Ascending aorta (tissue), 2 donors: ENCODE results near the gene N4BP2. TPM values are rescaled to one million over a fixed set of nuclear protein-coding genes. Genes with fewer than 3 reads are reported as not detected.
A peak's percentile ranks its signal among the peaks of the same experiment; 100 is the strongest.

Experiments used
- DNase-seq, 2 donors: peaks; one replicate each; pipeline ENCODE4 v3.0.0-alpha.2; 2019; ENCODE audit warnings: low spot score in 2 of 2
- H3K27ac ChIP-seq, 2 donors: fragments of 200-600 bp; sonication (generic); one replicate each; pipeline ENCODE4 v1.5.1; 2016 to 2017; ENCODE audit warnings: mild to moderate bottlenecking in 1 of 2
- H3K27me3 ChIP-seq: fragments of 200-600 bp; sonication (generic); one replicate; pipeline ENCODE4 v1.5.1; 2017
- H3K36me3 ChIP-seq, 2 donors: fragments of 200-600 bp; sonication (generic); one replicate each; pipeline ENCODE4 v1.5.1; 2016
- H3K4me1 ChIP-seq, 2 donors: fragments of 200-600 bp; sonication (generic); one replicate each; pipeline ENCODE4 v1.5.1; 2016 to 2017; ENCODE audit warnings: mild to moderate bottlenecking in 1 of 2
- H3K4me3 ChIP-seq, 2 donors: fragments of 200-600 bp; sonication (generic); one replicate each; pipeline ENCODE4 v1.5.1; 2016 to 2017; ENCODE audit warnings: mild to moderate bottlenecking in 1 of 2
- H3K9me3 ChIP-seq, 2 donors: fragments of 200-600 bp; sonication (generic); one replicate each; pipeline ENCODE4 v1.5.1; 2016
- intact Hi-C: fragments of 100-400 bp; cut with DNase I; formaldehyde crosslinking; loops from one replicate; pipeline ENCODE4 v1.15.1; 2023
- total RNA-seq: library from RNA; depleted of rRNA; stranded (reverse); fragments of >200 nt; gene quantifications from one replicate; pipeline ENCODE4 v1.1.0, GENCODE V29; 2016
- TF ChIP-seq, protein P1 (sequence below), 3 experiments: fragments of 200-600 bp in 2 of 3; fragments of 450-650 bp in 1 of 3; sonication (generic) in 2 of 3; IDR thresholded peaks; one replicate each; pipeline ENCODE4 v1.5.1; 2016 to 2019; ENCODE audit warnings: antibody characterized with exemption in 3 of 3, mild to moderate bottlenecking in 1 of 3, moderate library complexity in 1 of 3

Gene N4BP2
- total RNA-seq, 1 donor from 2014 or later = 0.53 TPM

- no peaks in the 10 kb centered on the region for H3K9me3 ChIP-seq
- intact Hi-C loops = no loop called here
- no peak for DNase-seq
These were observed 23.0 kb upstream of the N4BP2 start for GRCh38 chr4:40033613-40034012.

DNA sequence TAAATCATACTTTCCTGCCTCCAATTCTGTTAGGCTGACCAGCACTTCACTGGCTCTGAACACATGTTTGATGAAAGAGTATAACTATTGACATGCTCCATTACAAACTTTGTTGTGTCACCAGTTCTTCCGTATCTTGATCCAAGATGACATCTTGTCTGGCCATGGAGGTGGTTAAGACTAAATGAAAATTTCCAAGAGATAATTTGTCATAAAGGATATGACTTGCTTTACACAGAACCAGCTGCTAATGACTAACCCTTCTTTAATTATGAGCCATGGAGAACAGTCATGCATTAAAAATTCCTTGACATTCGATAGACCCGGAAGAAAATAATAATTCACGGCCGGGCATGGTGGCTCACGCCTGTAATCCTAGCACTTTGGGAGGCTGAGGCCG, 17.7 kb upstream of the N4BP2 start:
- Histone ChIP-seq H3K4me1 (no peaks in the 10 kb centered on the region), H3K27ac (no peak overlapping the region), H3K9me3 (no peaks in the 10 kb centered on the region), H3K36me3 (no peaks in the 10 kb centered on the region), H3K27me3 (no peaks in the 10 kb centered on the region), H3K4me3 (no peak overlapping the region)
- intact Hi-C loops = no loop called here
- DNase-seq = no peak
- TF ChIP-seq, protein P1, sequence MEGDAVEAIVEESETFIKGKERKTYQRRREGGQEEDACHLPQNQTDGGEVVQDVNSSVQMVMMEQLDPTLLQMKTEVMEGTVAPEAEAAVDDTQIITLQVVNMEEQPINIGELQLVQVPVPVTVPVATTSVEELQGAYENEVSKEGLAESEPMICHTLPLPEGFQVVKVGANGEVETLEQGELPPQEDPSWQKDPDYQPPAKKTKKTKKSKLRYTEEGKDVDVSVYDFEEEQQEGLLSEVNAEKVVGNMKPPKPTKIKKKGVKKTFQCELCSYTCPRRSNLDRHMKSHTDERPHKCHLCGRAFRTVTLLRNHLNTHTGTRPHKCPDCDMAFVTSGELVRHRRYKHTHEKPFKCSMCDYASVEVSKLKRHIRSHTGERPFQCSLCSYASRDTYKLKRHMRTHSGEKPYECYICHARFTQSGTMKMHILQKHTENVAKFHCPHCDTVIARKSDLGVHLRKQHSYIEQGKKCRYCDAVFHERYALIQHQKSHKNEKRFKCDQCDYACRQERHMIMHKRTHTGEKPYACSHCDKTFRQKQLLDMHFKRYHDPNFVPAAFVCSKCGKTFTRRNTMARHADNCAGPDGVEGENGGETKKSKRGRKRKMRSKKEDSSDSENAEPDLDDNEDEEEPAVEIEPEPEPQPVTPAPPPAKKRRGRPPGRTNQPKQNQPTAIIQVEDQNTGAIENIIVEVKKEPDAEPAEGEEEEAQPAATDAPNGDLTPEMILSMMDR (IDR thresholded peaks at IDR 0.05) = no peak

More at GRCh38 chr4:40033613-40034012, 23.0 kb upstream of the N4BP2 start:
- no peak overlapping the region for H3K4me3 ChIP-seq
- no peaks in the 10 kb centered on the region for H3K4me1 ChIP-seq
- no peaks in the 10 kb centered on the region for H3K27me3 ChIP-seq
- H3K27ac ChIP-seq = no peak overlapping the region
- no peaks in the 10 kb centered on the region for H3K36me3 ChIP-seq
- TF ChIP-seq, protein P1 (IDR thresholded peaks at IDR 0.05) = no peak

GRCh38 chr4:40040908-40041307, 15.7 kb upstream of the N4BP2 start:
- Histone ChIP-seq H3K36me3 (no peaks in the 10 kb centered on the region), H3K27me3 (no peaks in the 10 kb centered on the region), H3K4me3 (no peak overlapping the region), H3K4me1 (peaks cover 0 to 1% of the 10 kb centered on the region in 2 donors), H3K27ac (no peak overlapping the region), H3K9me3 (no peaks in the 10 kb centered on the region)
- intact Hi-C loops = no loop called here
- TF ChIP-seq, protein P1 (IDR thresholded peaks at IDR 0.05) = no peak
- no peak for DNase-seq

- H3K9me3 ChIP-seq = no peaks in the 10 kb centered on the region
- no peak for DNase-seq
These were observed 12.9 kb upstream of the N4BP2 start for GRCh38 chr4:40043786-40044185.

DNA sequence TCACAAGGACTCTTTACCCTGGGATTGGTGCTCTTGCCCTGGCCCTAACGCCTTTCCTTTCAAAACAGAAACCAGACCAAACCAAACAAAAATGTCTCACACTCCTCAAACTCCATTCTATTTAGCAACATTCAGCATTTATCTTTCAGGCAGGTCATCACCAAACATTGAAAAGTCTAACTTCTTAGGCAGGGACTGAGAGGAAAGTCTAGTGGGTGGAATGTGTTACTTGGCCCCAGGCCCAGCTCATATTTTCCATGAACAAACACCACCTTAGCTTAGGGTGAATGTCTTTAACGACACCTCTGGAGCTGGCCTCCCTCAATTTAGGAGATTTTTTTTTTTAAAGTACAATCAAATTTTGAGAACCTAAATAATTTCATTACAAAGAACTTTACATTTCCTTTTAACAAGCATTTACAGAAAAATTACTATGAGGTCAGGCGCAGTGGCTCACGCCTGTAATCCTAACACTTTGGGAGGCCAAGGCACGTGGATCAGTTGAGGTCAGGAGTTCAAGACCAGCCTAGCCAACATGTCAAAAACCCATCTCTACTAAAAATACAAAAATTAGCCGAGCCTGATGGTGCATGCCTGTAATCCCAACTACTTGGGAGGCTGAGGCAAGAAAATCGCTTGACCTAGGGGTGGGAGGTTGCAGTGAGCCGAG, 10.2 kb upstream of the N4BP2 start:
- intact Hi-C loops = no loop called here
- no peaks in the 10 kb centered on the region for H3K36me3 ChIP-seq
- TF ChIP-seq, protein P1 (IDR thresholded peaks at IDR 0.05) = no peak
- no peaks in the 10 kb centered on the region for H3K9me3 ChIP-seq
- no peak for DNase-seq
- H3K4me3 ChIP-seq = no peak overlapping the region
- no peaks in the 10 kb centered on the region for H3K27me3 ChIP-seq
- H3K4me1 ChIP-seq = peaks cover 0 to 4% of the 10 kb centered on the region in 2 donors
- peak overlapping the region; percentile 26 to 41 for H3K27ac ChIP-seq

More at GRCh38 chr4:40043786-40044185, 12.9 kb upstream of the N4BP2 start:
- no peaks in the 10 kb centered on the region for H3K36me3 ChIP-seq
- no peak overlapping the region for H3K27ac ChIP-seq
- TF ChIP-seq, protein P1 (IDR thresholded peaks at IDR 0.05) = no peak
- H3K4me1 ChIP-seq = peaks cover 0 to 4% of the 10 kb centered on the region in 2 donors
- intact Hi-C loops = no loop called here
- no peak overlapping the region for H3K4me3 ChIP-seq
- H3K27me3 ChIP-seq = no peaks in the 10 kb centered on the region
